Breast epithelium (tissue), 4 donors: ENCODE data around the gene GMPR. TPM values are rescaled to one million over a fixed set of nuclear protein-coding genes. Genes with fewer than 3 reads are reported as not detected.

Experiments
- DNase-seq, 2 donors: peaks; one replicate each; pipeline ENCODE4 v3.0.0-alpha.2; 2019; ENCODE audit warnings: low spot score in 2 of 2
- H3K27ac ChIP-seq, 2 donors: fragments of 200-600 bp; sonication (generic) in 1 of 2; one replicate each; pipeline ENCODE4 v1.5.1; 2016 to 2019; ENCODE audit warnings: mild to moderate bottlenecking in 1 of 2
- H3K27me3 ChIP-seq, 2 donors: fragments of 200-600 bp; sonication (generic) in 1 of 2; one replicate each; pipeline versions ENCODE4 v1.5.1 to v1.6.0; 2017 to 2019; ENCODE audit warnings: control low read depth in 1 of 2, mild to moderate bottlenecking in 1 of 2
- H3K36me3 ChIP-seq: fragments of 200-600 bp; one replicate; pipeline ENCODE4 v1.5.1; 2019
- H3K4me1 ChIP-seq, 2 donors: fragments of 200-600 bp; sonication (generic); one replicate each; pipeline ENCODE4 v1.5.1; 2016 to 2019; ENCODE audit warnings: control low read depth in 1 of 2
- H3K4me3 ChIP-seq, 3 donors: fragments of 200-600 bp; sonication (generic); 1 replicate in 2 of 3; 2 replicates in 1 of 3; pipeline ENCODE4 v1.5.1; 2016 to 2019; ENCODE audit warnings: mild to moderate bottlenecking in 3 of 3, moderate library complexity in 2 of 3
- H3K9me3 ChIP-seq, 2 donors: fragments of 200-600 bp; sonication (generic) in 1 of 2; one replicate each; pipeline ENCODE4 v1.5.1; 2016 to 2019; ENCODE audit warnings: control low read depth in 1 of 2
- CTCF ChIP-seq, 3 donors: fragments of 450-650 bp; IDR thresholded peaks; one replicate each; pipeline ENCODE4 v1.5.1; 2016 to 2017; ENCODE audit warnings: antibody characterized with exemption in 3 of 3, mild to moderate bottlenecking in 3 of 3, moderate library complexity in 3 of 3
- POLR2A ChIP-seq: fragments of 450-650 bp; IDR thresholded peaks from one replicate; pipeline ENCODE4 v1.6.1; 2016; ENCODE audit warnings: antibody characterized with exemption, mild to moderate bottlenecking, moderate library complexity
- POLR2AphosphoS5 ChIP-seq, 3 donors: sonication (generic); formaldehyde crosslinking; IDR thresholded peaks; one replicate each; pipeline ENCODE4 v1.6.1; 2017; ENCODE audit warnings: antibody characterized with exemption in 3 of 3
- intact Hi-C: fragments of 100-400 bp; cut with DNase I; formaldehyde crosslinking; loops from one replicate; pipeline ENCODE4 v1.15.1; 2023; ENCODE audit warnings: low total_unique reads
- total RNA-seq, 3 donors: library from RNA; depleted of rRNA; stranded (reverse); fragments of >200 nt; gene quantifications; one replicate each; pipeline ENCODE4 v1.1.0, GENCODE V29; 2016

The GMPR gene
- total RNA-seq, 3 donors from 2014 or later = 4.3 to 16.4 (median 5.9) TPM

- Histone ChIP-seq H3K27ac (no peak overlapping the region), H3K27me3 (no peaks in the 10 kb centered on the region), H3K36me3 (no peaks in the 10 kb centered on the region), H3K9me3 (no peaks in the 10 kb centered on the region), H3K4me1 (peaks cover 0 to 4% of the 10 kb centered on the region in 2 donors), H3K4me3 (no peak overlapping the region)
- no peak for DNase-seq
- intact Hi-C loops = no loop called here
- TF ChIP-seq POLR2A (no peak), POLR2AphosphoS5 (IDR thresholded peaks at IDR 0.05) (no peak)
Observed at GRCh38 chr6:16243664-16244063, 5.3 kb downstream of the GMPR start.

GRCh38 chr6:16244446-16244845, 6.1 kb downstream of the GMPR start:
- Histone ChIP-seq H3K27ac (no peak overlapping the region), H3K4me1 (peaks cover 0 to 6% of the 10 kb centered on the region in 2 donors)
- intact Hi-C loops = no loop called here

GRCh38 chr6:16244869-16245451, 6.6 kb downstream of the GMPR start:
- no peak overlapping the region for H3K27ac ChIP-seq
- no peaks in the 10 kb centered on the region for H3K27me3 ChIP-seq
- no peak overlapping the region for H3K4me3 ChIP-seq
- TF ChIP-seq POLR2AphosphoS5 (IDR thresholded peaks at IDR 0.05) = no peak
- no peak for DNase-seq
- peaks cover 0 to 9% of the 10 kb centered on the region in 2 donors for H3K4me1 ChIP-seq
- no peaks in the 10 kb centered on the region for H3K9me3 ChIP-seq
- intact Hi-C loops = no loop called here
- no peaks in the 10 kb centered on the region for H3K36me3 ChIP-seq

More at GRCh38 chr6:16244446-16244845, 6.1 kb downstream of the GMPR start:
- TF ChIP-seq CTCF (IDR thresholded peaks at IDR 0.05) = no peak
- TF ChIP-seq POLR2A = no peak
- no peak for TF ChIP-seq POLR2AphosphoS5 (IDR thresholded peaks at IDR 0.05)
- no peaks in the 10 kb centered on the region for H3K27me3 ChIP-seq
- DNase-seq = no peak
- H3K9me3 ChIP-seq = no peaks in the 10 kb centered on the region
- no peak overlapping the region for H3K4me3 ChIP-seq
- no peaks in the 10 kb centered on the region for H3K36me3 ChIP-seq

GRCh38 chr6:16248271-16248853, 10.0 kb downstream of the GMPR start:
- no peaks in the 10 kb centered on the region for H3K9me3 ChIP-seq
- H3K27me3 ChIP-seq = no peaks in the 10 kb centered on the region
- H3K36me3 ChIP-seq = no peaks in the 10 kb centered on the region
- TF ChIP-seq POLR2AphosphoS5 (IDR thresholded peaks at IDR 0.05) = no peak
- TF ChIP-seq CTCF (IDR thresholded peaks at IDR 0.05) = no peak
- TF ChIP-seq POLR2A = no peak
- DNase-seq = no peak
- intact Hi-C loops = no loop called here
- no peak overlapping the region for H3K27ac ChIP-seq
- H3K4me1 ChIP-seq = peaks cover 0 to 8% of the 10 kb centered on the region in 2 donors
- H3K4me3 ChIP-seq = no peak overlapping the region

- Histone ChIP-seq H3K36me3 (no peaks in the 10 kb centered on the region), H3K4me1 (peaks cover 0 to 5% of the 10 kb centered on the region in 2 donors)
- intact Hi-C loops = no loop called here
Observed at GRCh38 chr6:16249971-16250370, 11.6 kb downstream of the GMPR start.

More at GRCh38 chr6:16249971-16250370, 11.6 kb downstream of the GMPR start:
- peak in 1 of 2 donors; percentile 72 for DNase-seq
- H3K27ac ChIP-seq = peak overlapping the region; percentile 81 to 85
- H3K4me3 ChIP-seq = no peak overlapping the region
- TF ChIP-seq CTCF (IDR thresholded peaks at IDR 0.05) = no peak
- peak in 1 of 3 donors; percentile 19 for TF ChIP-seq POLR2AphosphoS5 (IDR thresholded peaks at IDR 0.05)
- TF ChIP-seq POLR2A = no peak
- no peaks in the 10 kb centered on the region for H3K9me3 ChIP-seq
- no peaks in the 10 kb centered on the region for H3K27me3 ChIP-seq
